NCI-H460 (cell line): Measurements from ENCODE around the gene ACER2. TPM values are rescaled to one million over a fixed set of nuclear protein-coding genes. Genes with fewer than 3 reads are reported as not detected.

ENCODE experiments used
- DNase-seq: peaks from one replicate; pipeline ENCODE4 v3.0.0-alpha.2; 2016; ENCODE audit warnings: low read depth; ENCODE audit errors: extremely low read depth
- total RNA-seq: library from RNA; depleted of rRNA; stranded (reverse); fragments of >200 nt; shearing (Covaris generic); gene quantifications from 2 replicates; pipeline ENCODE4 v1.2.3, GENCODE V29; 2014; rRNA removed

Gene ACER2
- total RNA-seq, 1 experiment from 2014 or later = 2.8 TPM

GRCh38 chr9:19481121-19481870 lies 72.5 kb downstream of the ACER2 start:
- DNase-seq = no peak

- DNase-seq = no peak
These were observed 73.2 kb downstream of the ACER2 start for GRCh38 chr9:19481971-19482404.

GRCh38 chr9:19484699-19485098 lies 75.9 kb downstream of the ACER2 start:
- no peak for DNase-seq

GRCh38 chr9:19485193-19485592 lies 76.4 kb downstream of the ACER2 start:
- no peak for DNase-seq

GRCh38 chr9:19486803-19487202 lies 78.0 kb downstream of the ACER2 start:
- no peak for DNase-seq

GRCh38 chr9:19488721-19489120 lies 79.9 kb downstream of the ACER2 start:
- no peak for DNase-seq

- DNase-seq = no peak
These were observed 81.5 kb downstream of the ACER2 start for GRCh38 chr9:19490269-19490668.

- DNase-seq = no peak
These were observed 82.0 kb downstream of the ACER2 start for GRCh38 chr9:19490828-19491227.

- DNase-seq = no peak
These were observed 84.0 kb downstream of the ACER2 start for GRCh38 chr9:19492775-19493173.

- DNase-seq = peak; percentile 47
These were observed 84.5 kb downstream of the ACER2 start for GRCh38 chr9:19493174-19493811.

- DNase-seq = no peak
These were observed 85.1 kb downstream of the ACER2 start for GRCh38 chr9:19493876-19494275.

GRCh38 chr9:19495186-19496028 lies 86.6 kb downstream of the ACER2 start:
- no peak for DNase-seq

GRCh38 chr9:19496321-19497050 lies 87.7 kb downstream of the ACER2 start:
- no peak for DNase-seq

GRCh38 chr9:19497276-19497675 lies 88.5 kb downstream of the ACER2 start:
- DNase-seq = no peak

GRCh38 chr9:19498015-19498414 lies 89.2 kb downstream of the ACER2 start:
- DNase-seq = no peak

Other genes with a start within 250 kb of the ACER2 start
- gene DENND4C, start 178.3 kb upstream of the ACER2 start, total RNA-seq = 28.8 and 34.4 TPM in 2 replicates
- gene RPS6, start 28.8 kb upstream of the ACER2 start, total RNA-seq = 3,918 and 4,226 TPM in 2 replicates